ENCODE measurements around the gene NKX2-1. TPM values are rescaled to one million over a fixed set of nuclear protein-coding genes. Genes with fewer than 3 reads are reported as not detected.

Gene NKX2-1
- total RNA-seq, 2 donors from 2014 or later = 0.31 to 0.62 TPM

DNA sequence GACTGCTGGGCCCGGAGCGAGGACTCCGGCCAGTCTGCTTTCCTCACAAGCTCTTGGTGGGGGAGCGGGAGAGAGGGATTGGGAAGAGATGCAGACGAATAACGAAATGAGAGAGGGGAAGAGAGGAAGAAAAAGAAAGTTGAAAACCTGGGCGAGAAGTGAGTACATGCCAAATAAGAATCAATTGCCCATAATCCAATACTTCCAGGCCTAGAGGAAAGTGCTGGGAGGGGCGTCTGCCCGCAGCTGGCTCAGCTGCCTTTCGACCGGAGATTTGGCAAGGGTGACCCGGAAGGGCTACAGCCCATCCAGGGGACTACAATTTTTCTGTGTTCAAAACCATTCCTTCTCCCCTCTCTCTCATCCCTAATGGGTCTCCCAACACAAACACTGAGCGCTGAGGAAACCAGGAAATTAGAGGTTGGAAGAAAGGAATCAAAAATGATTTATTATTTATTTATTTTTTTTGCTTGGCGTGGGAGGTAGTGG, 4.9 kb downstream of the NKX2-1 start:
- no peak overlapping the region for H3K27ac ChIP-seq (ENCODE audit: low read depth, low read length)
- H3K4me1 Mint-ChIP-seq = peaks cover 56% of the 10 kb centered on the region
- no peak overlapping the region for H3K4me3 ChIP-seq (ENCODE audit: low read length)
- H3K36me3 ChIP-seq (ENCODE audit: control insufficient read depth, insufficient read depth, low read length) = no peaks in the 10 kb centered on the region
- H3K36me3 Mint-ChIP-seq (ENCODE audit: low read depth) = no peaks in the 10 kb centered on the region
- no peaks in the 10 kb centered on the region for H3K9me3 Mint-ChIP-seq
- 8 to 15% methylated on average over 2 to 12 of the region's 14 CpGs for WGBS, 2 experiments (ENCODE audit: insufficient coverage in 1 of 2, insufficient read length in 1 of 2)
- no peak overlapping the region for H3K9ac ChIP-seq (ENCODE audit: extremely low read depth, low read length, poor library complexity, severe bottlenecking)
- no peaks in the 10 kb centered on the region for H3K9me3 ChIP-seq (ENCODE audit: control insufficient read depth, low read length)
- H3K27ac Mint-ChIP-seq = no peak overlapping the region
- H3K27me3 ChIP-seq (ENCODE audit: control insufficient read depth, insufficient read depth, low read length, poor library complexity, severe bottlenecking) = peaks cover 100% of the 10 kb centered on the region
- peaks cover 14% of the 10 kb centered on the region for H3K4me1 ChIP-seq (ENCODE audit: control insufficient read depth, insufficient read depth, low read length)
- no peak for DNase-seq
- TF ChIP-seq, protein P1, sequence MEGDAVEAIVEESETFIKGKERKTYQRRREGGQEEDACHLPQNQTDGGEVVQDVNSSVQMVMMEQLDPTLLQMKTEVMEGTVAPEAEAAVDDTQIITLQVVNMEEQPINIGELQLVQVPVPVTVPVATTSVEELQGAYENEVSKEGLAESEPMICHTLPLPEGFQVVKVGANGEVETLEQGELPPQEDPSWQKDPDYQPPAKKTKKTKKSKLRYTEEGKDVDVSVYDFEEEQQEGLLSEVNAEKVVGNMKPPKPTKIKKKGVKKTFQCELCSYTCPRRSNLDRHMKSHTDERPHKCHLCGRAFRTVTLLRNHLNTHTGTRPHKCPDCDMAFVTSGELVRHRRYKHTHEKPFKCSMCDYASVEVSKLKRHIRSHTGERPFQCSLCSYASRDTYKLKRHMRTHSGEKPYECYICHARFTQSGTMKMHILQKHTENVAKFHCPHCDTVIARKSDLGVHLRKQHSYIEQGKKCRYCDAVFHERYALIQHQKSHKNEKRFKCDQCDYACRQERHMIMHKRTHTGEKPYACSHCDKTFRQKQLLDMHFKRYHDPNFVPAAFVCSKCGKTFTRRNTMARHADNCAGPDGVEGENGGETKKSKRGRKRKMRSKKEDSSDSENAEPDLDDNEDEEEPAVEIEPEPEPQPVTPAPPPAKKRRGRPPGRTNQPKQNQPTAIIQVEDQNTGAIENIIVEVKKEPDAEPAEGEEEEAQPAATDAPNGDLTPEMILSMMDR (conservative IDR thresholded peaks at IDR 0.05) = no peak
- H3K4me3 Mint-ChIP-seq = peak overlapping the region; percentile 16
- peaks cover 94% of the 10 kb centered on the region for H3K27me3 Mint-ChIP-seq (ENCODE audit: insufficient read depth)

DNA sequence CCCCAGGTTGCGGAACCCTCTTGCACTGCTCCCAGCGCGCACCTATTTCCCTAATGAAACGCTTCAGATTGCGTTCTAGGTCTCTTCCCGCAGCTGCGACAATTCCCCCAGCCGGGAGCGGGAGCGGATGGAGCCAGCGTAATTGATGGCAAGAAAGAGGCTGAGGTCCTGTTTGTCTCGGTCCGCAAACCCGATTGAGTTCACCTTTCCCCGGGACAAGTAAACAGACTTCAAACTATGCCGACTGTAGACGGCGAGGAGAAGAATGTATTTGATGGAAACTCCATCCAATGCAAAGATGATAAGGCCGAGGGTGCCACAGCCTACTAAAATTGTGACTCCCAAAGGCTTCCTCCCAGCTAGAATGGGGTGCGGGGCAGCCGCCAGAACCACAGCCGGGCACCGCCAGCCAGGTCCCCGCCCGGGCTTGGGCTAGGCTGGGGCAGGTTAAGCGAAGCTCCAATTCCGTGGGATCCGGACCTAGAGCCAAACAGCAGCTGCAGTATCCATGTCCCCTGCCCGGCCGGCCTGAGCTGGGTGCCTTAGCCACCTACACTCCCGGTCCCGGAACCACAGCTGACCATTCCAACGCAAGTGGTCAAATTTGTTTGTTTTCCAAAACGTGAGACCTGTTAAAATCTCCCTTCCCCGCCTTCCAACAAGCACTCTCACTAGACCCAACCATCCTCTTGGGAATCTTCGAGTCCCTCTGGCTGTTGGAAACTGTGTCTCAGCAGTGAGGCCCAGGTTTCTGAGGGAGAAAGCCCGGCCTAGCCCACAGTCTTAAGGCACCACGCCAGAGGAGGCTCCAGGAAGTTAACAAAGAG, 5.5 kb downstream of the NKX2-1 start:
- peak overlapping the region; percentile 42 for H3K4me3 Mint-ChIP-seq
- DNase-seq = peak; percentile 77
- peaks cover 100% of the 10 kb centered on the region for H3K27me3 ChIP-seq (ENCODE audit: control insufficient read depth, insufficient read depth, low read length, poor library complexity, severe bottlenecking)

DNA sequence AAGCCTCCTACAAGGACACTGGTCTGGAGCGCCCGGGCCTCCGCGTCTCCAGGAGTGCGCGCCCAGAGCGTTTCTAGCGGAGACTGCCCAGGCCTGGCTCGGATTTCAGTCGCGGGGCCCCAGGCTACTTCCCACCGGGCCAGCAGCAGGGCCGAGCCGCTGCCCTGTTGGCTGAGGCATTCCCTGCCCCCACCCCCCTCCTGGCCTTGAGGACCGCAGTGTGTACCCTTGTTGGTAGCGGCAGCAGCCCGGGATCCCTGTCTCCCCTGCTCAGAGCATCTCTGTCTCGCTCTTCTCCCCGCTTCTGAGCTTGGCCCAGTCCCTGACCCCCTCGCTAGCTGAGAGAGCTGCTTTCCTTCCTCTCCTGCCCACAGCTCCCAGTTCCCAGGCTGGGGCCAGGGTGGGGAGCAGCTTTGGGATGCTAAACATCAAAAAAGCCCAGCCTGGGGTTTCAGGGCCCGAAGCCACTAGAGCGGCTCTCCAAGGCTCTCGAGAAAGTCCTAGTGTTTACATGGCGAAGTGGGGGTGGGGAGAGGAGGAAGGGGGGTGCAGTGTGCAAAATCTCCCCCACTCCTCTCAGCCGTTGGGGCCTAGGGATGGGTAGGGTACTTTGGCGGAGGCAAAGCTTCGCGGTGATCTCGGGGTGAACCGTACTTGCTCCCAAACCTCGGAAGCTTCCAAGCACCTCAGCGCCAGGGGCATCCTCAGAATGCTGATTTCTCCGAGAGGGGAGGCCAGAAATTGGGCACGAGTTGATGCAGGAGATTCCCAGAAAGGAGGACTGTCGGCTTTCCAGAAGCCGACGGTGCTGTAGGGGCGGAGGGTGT, 6.4 kb downstream of the NKX2-1 start:
- peaks cover 94% of the 10 kb centered on the region for H3K27me3 Mint-ChIP-seq (ENCODE audit: insufficient read depth)
- peaks cover 18% of the 10 kb centered on the region for H3K4me1 ChIP-seq (ENCODE audit: control insufficient read depth, insufficient read depth, low read length)
- peak overlapping the region; percentile 61 for H3K4me3 ChIP-seq (ENCODE audit: low read length)
- 1 to 5% methylated on average over 23 to 38 of the region's 38 CpGs for WGBS, 2 experiments (ENCODE audit: insufficient coverage in 1 of 2, insufficient read length in 1 of 2)
- no peak overlapping the region for H3K9ac ChIP-seq (ENCODE audit: extremely low read depth, low read length, poor library complexity, severe bottlenecking)
- peaks cover 100% of the 10 kb centered on the region for H3K27me3 ChIP-seq (ENCODE audit: control insufficient read depth, insufficient read depth, low read length, poor library complexity, severe bottlenecking)
- no peaks in the 10 kb centered on the region for H3K9me3 Mint-ChIP-seq
- no peaks in the 10 kb centered on the region for H3K36me3 Mint-ChIP-seq (ENCODE audit: low read depth)
- H3K4me1 Mint-ChIP-seq = peaks cover 60% of the 10 kb centered on the region
- TF ChIP-seq, protein P1 (conservative IDR thresholded peaks at IDR 0.05) = no peak
- no peak overlapping the region for H3K27ac Mint-ChIP-seq
- peak; percentile 85 for DNase-seq
- H3K36me3 ChIP-seq (ENCODE audit: control insufficient read depth, insufficient read depth, low read length) = no peaks in the 10 kb centered on the region
- H3K4me3 Mint-ChIP-seq = peak overlapping the region; percentile 42
- H3K9me3 ChIP-seq (ENCODE audit: control insufficient read depth, low read length) = no peaks in the 10 kb centered on the region
- no peak overlapping the region for H3K27ac ChIP-seq (ENCODE audit: low read depth, low read length)

More for the DNA sequence above, 5.5 kb downstream of the NKX2-1 start:
- no peaks in the 10 kb centered on the region for H3K9me3 Mint-ChIP-seq
- no peak overlapping the region for H3K27ac Mint-ChIP-seq
- H3K36me3 Mint-ChIP-seq (ENCODE audit: low read depth) = no peaks in the 10 kb centered on the region
- 6 to 12% methylated on average over 31 to 38 of the region's 38 CpGs for WGBS, 2 experiments (ENCODE audit: insufficient coverage in 1 of 2, insufficient read length in 1 of 2)
- Histone ChIP-seq H3K9me3 (ENCODE audit: control insufficient read depth, low read length) (no peaks in the 10 kb centered on the region), H3K9ac (ENCODE audit: extremely low read depth, low read length, poor library complexity, severe bottlenecking) (no peak overlapping the region), H3K4me3 (ENCODE audit: low read length) (peak overlapping the region; percentile 61), H3K27ac (ENCODE audit: low read depth, low read length) (no peak overlapping the region), H3K4me1 (ENCODE audit: control insufficient read depth, insufficient read depth, low read length) (peaks cover 18% of the 10 kb centered on the region), H3K36me3 (ENCODE audit: control insufficient read depth, insufficient read depth, low read length) (no peaks in the 10 kb centered on the region)
- peaks cover 94% of the 10 kb centered on the region for H3K27me3 Mint-ChIP-seq (ENCODE audit: insufficient read depth)
- TF ChIP-seq, protein P1 (conservative IDR thresholded peaks at IDR 0.05) = no peak
- H3K4me1 Mint-ChIP-seq = peaks cover 59% of the 10 kb centered on the region
